Memory B cell (primary cell): ENCODE data around the gene C4orf46.
A peak's percentile ranks its signal among the peaks of the same experiment; 100 is the strongest.
"Not testable (repeated sequence)": the region's sequence is repeated elsewhere in the genome, so short reads cannot be mapped to it uniquely, and the experiment has no call there.

Experiments
- ATAC-seq: fragments of 150-1000 bp; cut with Tn5 transposase; 2 replicates; pipeline ENCODE4 v1.10.0; 2021; ENCODE audit warnings: low read depth, mild to moderate bottlenecking, moderate library complexity
- DNase-seq, 2 donors: peaks; one replicate each; pipeline ENCODE4 v3.0.0; 2022; ENCODE audit warnings: low spot score in 2 of 2
- H3K27ac Mint-ChIP-seq: one replicate; pipeline ENCODE4 v1.8.0; 2022; ENCODE audit warnings: mild to moderate bottlenecking, moderate library complexity, mixed read lengths
- H3K27me3 Mint-ChIP-seq: one replicate; pipeline ENCODE4 v1.8.0; 2022; ENCODE audit warnings: mixed read lengths
- H3K36me3 Mint-ChIP-seq: one replicate; pipeline ENCODE4 v1.8.0; 2022; ENCODE audit warnings: mild to moderate bottlenecking, mixed read lengths
- H3K4me1 Mint-ChIP-seq: one replicate; pipeline ENCODE4 v1.8.0; 2022; ENCODE audit warnings: mixed read lengths
- H3K4me3 Mint-ChIP-seq: one replicate; pipeline ENCODE4 v1.8.0; 2022; ENCODE audit warnings: mild to moderate bottlenecking, moderate library complexity, mixed read lengths
- H3K9me3 Mint-ChIP-seq: one replicate; pipeline ENCODE4 v1.8.0; 2022; ENCODE audit warnings: mixed read lengths

Gene C4orf46

DNA sequence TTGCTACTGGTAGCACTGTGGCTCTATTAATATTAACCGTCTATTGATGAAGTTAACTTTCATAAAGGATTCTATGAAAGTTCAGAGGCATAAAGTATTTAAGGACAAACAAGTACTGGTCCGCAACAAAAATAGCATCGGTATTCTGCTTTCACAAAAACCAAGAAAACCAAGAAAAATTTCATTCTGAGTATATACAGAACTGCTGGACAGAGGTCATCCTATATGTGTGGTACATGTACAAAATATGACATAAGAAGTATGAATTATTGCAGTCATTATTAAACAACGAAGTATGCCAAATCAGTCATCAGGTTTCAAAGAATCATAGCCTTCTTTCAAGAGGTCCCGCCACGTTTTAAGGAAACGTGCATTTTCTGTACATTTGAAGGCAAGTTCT, 2.4 kb downstream of the C4orf46 start:
- Mint-ChIP-seq H3K4me3 (no peak overlapping the region), H3K27me3 (no peaks in the 10 kb centered on the region)

DNA sequence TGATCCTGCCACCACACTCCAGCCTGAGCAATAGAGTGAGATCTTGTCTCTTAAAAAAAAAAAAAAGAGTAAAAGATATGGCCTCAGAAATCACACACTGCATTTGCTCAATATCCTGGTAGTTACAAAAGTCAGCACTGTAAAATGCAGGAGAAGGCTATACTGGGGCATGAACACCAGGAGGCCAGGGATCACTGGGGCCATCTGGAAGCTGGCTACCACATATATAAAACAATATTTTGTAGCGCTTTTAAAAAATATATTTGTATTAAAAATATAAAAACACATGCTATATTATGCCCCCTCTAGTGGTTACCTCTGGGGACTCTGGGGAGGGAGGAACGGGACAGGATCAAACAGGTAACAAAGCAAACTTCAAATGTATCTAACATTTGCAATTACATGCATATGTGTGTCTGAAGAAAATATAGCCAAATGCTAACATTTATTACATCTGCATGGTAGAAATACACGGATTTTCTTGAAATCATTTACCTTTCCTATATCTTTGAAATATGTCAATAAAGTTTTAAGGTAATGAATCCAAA, 4.0 kb downstream of the C4orf46 start:
- Mint-ChIP-seq H3K9me3 (no peaks in the 10 kb centered on the region), H3K27me3 (no peaks in the 10 kb centered on the region), H3K4me1 (peaks cover 12% of the 10 kb centered on the region), H3K4me3 (no peak overlapping the region), H3K36me3 (no peaks in the 10 kb centered on the region), H3K27ac (no peak overlapping the region)
- DNase-seq, result peak; percentile 7 to 13
- no peak for ATAC-seq

More for the DNA sequence above, 2.4 kb downstream of the C4orf46 start:
- no peak overlapping the region for H3K27ac Mint-ChIP-seq
- H3K36me3 Mint-ChIP-seq, result no peaks in the 10 kb centered on the region
- ATAC-seq (no peak), DNase-seq (no peak)
- H3K9me3 Mint-ChIP-seq, result no peaks in the 10 kb centered on the region
- peaks cover 9% of the 10 kb centered on the region for H3K4me1 Mint-ChIP-seq

DNA sequence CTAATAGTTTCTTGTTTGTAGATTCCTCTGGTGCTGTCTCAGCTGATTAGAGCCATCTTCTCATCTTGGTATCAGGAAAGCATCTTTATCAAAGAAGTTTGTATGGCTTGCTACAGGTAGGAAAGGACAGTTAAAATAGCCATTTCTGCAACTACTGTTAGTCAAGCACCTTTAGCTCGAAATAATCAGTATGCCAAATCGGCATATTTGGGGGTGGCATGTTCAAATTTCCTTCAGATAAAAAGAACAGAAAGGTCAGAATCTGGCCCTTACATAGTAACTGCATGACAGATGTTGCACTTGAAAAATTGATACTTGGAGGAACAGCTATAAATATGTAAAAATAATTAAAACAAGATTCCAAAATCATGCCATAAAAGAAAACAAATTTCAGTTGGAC, 4.8 kb downstream of the C4orf46 start:
- H3K27me3 Mint-ChIP-seq, result no peaks in the 10 kb centered on the region
- DNase-seq, result no peak
- H3K36me3 Mint-ChIP-seq, result no peaks in the 10 kb centered on the region

DNA sequence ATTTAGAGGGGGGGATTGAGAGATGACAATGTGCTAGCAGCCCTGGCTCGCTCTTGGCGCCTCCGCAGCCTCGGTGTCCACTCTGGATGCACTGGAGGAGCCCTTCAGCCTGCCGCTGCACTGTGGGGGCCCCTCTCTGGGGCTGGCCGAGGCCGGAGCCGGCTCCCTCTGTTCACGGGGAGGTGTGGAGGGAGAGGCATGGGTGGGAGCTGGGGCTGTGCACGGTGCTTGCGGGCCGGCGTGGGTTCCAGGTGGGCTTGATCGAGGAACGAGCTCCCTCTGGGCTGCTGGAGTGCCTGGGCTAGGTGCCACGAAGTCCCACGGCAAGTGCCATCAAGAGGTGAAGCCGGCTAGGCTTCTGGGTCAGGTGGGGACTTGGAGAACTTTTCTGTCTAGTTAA, 6.9 kb downstream of the C4orf46 start:
- no peak for DNase-seq
- Mint-ChIP-seq H3K27ac (no peak overlapping the region), H3K9me3 (no peaks in the 10 kb centered on the region), H3K4me1 (peaks cover 3% of the 10 kb centered on the region), H3K36me3 (no peaks in the 10 kb centered on the region), H3K4me3 (no peak overlapping the region), H3K27me3 (no peaks in the 10 kb centered on the region)
- ATAC-seq, result no peak

More for the DNA sequence above, 4.8 kb downstream of the C4orf46 start:
- peaks cover 9% of the 10 kb centered on the region for H3K4me1 Mint-ChIP-seq
- ATAC-seq, result no peak
- no peaks in the 10 kb centered on the region for H3K9me3 Mint-ChIP-seq
- H3K27ac Mint-ChIP-seq, result no peak overlapping the region
- H3K4me3 Mint-ChIP-seq, result no peak overlapping the region

GRCh38 chr4:158663707-158664625, 7.7 kb downstream of the C4orf46 start:
- not testable (repeated sequence) for H3K4me3 Mint-ChIP-seq

DNA sequence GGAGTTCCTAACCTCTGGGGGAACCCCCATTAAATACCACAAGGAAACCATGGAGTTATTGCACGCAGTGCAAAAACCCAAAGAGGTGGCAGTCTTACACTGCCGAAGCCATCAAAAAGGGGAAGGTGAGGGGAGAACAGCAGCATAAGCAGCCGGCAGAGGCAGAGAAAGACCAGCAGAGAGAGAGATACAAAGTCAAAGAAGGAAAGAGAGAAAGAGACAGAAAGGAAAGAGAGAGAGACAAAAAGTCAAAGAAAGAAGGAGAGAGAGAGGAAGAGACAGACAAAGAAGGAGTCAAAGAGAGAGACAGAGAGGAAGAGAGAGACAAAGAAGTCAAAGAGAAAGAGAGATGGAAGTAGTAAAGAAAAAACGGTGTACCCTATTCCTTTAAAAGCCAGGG, 8.4 kb downstream of the C4orf46 start:
- not testable (repeated sequence) for DNase-seq, H3K36me3 Mint-ChIP-seq, H3K4me1 Mint-ChIP-seq, H3K27ac Mint-ChIP-seq, ATAC-seq, H3K9me3 Mint-ChIP-seq, H3K27me3 Mint-ChIP-seq, H3K4me3 Mint-ChIP-seq

More at GRCh38 chr4:158663707-158664625, 7.7 kb downstream of the C4orf46 start:
- DNase-seq, H3K9me3 Mint-ChIP-seq, ATAC-seq, H3K27ac Mint-ChIP-seq, H3K4me1 Mint-ChIP-seq, H3K36me3 Mint-ChIP-seq, H3K27me3 Mint-ChIP-seq: not testable (repeated sequence)

DNA sequence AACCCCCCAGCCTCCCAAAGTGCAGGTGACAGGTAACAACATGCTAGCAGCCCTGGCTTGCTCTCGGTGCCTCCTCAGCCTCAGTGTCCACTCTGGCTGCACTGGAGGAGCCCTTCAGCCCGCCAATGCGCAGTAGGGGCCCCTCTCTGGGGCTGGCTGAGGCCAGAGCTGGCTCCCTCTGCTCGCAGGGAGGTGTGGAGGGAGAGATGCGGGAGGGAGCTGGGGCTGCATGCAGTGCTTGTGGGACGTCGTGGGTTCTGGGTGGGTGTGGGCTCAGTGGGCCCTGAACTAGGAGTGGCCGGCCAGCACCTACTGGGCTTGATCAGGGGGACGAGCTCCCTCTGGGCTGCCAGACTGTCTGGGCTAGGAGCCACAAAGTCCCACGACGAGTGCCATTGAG, 14.4 kb downstream of the C4orf46 start:
- Mint-ChIP-seq H3K27ac (no peak overlapping the region), H3K27me3 (peaks cover 8% of the 10 kb centered on the region), H3K9me3 (no peaks in the 10 kb centered on the region), H3K36me3 (no peaks in the 10 kb centered on the region), H3K4me1 (peaks cover 3% of the 10 kb centered on the region), H3K4me3 (no peak overlapping the region)
- ATAC-seq (no peak), DNase-seq (no peak)

- Mint-ChIP-seq H3K36me3 (no peaks in the 10 kb centered on the region), H3K9me3 (no peaks in the 10 kb centered on the region), H3K27ac (no peak overlapping the region), H3K4me3 (no peak overlapping the region), H3K4me1 (peaks cover 3% of the 10 kb centered on the region), H3K27me3 (peaks cover 8% of the 10 kb centered on the region)
- ATAC-seq (no peak), DNase-seq (no peak)
Observed at GRCh38 chr4:158656439-158656838, 15.2 kb downstream of the C4orf46 start.

- Mint-ChIP-seq H3K4me1 (peaks cover 3% of the 10 kb centered on the region), H3K4me3 (no peak overlapping the region), H3K27me3 (peaks cover 5% of the 10 kb centered on the region), H3K27ac (no peak overlapping the region), H3K36me3 (no peaks in the 10 kb centered on the region), H3K9me3 (no peaks in the 10 kb centered on the region)
- no peak for DNase-seq
- ATAC-seq, result no peak
Observed at GRCh38 chr4:158652920-158653319, 18.8 kb downstream of the C4orf46 start.

GRCh38 chr4:158649111-158649680, 22.5 kb downstream of the C4orf46 start:
- Mint-ChIP-seq H3K4me3 (no peak overlapping the region), H3K9me3 (no peaks in the 10 kb centered on the region), H3K36me3 (no peaks in the 10 kb centered on the region), H3K27ac (no peak overlapping the region), H3K4me1 (peaks cover 3% of the 10 kb centered on the region), H3K27me3 (peaks cover 8% of the 10 kb centered on the region)
- ATAC-seq, result no peak
- no peak for DNase-seq

DNA sequence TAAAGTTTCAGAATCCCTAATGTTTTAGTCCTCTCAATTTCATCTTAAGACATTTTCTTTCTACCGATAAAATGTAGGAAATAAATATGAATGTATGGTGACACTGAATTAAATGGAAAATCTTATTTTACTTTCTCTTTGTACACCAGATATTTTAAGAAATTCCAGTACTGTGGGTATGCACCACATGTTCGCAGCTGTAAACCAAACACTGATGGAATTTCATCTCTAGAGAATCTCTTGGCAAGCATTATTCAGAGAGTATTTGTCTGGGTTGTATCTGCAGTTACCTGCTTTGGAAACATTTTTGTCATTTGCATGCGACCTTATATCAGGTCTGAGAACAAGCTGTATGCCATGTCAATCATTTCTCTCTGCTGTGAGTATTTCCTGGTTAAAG, 26.9 kb downstream of the C4orf46 start:
- peaks cover 1% of the 10 kb centered on the region for H3K9me3 Mint-ChIP-seq
- peaks cover 9% of the 10 kb centered on the region for H3K27me3 Mint-ChIP-seq
- H3K36me3 Mint-ChIP-seq, result no peaks in the 10 kb centered on the region
- no peak overlapping the region for H3K27ac Mint-ChIP-seq
- no peaks in the 10 kb centered on the region for H3K4me1 Mint-ChIP-seq
- H3K4me3 Mint-ChIP-seq, result no peak overlapping the region
- ATAC-seq, result no peak
- DNase-seq, result no peak

- H3K9me3 Mint-ChIP-seq, result peaks cover 1% of the 10 kb centered on the region
- H3K4me3 Mint-ChIP-seq, result no peak overlapping the region
- ATAC-seq (no peak), DNase-seq (no peak)
- H3K36me3 Mint-ChIP-seq, result no peaks in the 10 kb centered on the region
- peaks cover 9% of the 10 kb centered on the region for H3K27me3 Mint-ChIP-seq
- no peak overlapping the region for H3K27ac Mint-ChIP-seq
- H3K4me1 Mint-ChIP-seq, result no peaks in the 10 kb centered on the region
Observed at GRCh38 chr4:158644356-158644755, 27.3 kb downstream of the C4orf46 start.

GRCh38 chr4:158636619-158637018, 35.1 kb downstream of the C4orf46 start:
- H3K36me3 Mint-ChIP-seq, result no peaks in the 10 kb centered on the region
- no peak overlapping the region for H3K27ac Mint-ChIP-seq
- no peak overlapping the region for H3K4me3 Mint-ChIP-seq
- H3K9me3 Mint-ChIP-seq, result no peaks in the 10 kb centered on the region
- peaks cover 8% of the 10 kb centered on the region for H3K27me3 Mint-ChIP-seq
- no peak for DNase-seq
- ATAC-seq, result no peak
- no peaks in the 10 kb centered on the region for H3K4me1 Mint-ChIP-seq

GRCh38 chr4:158630893-158631292, 40.8 kb downstream of the C4orf46 start:
- no peaks in the 10 kb centered on the region for H3K9me3 Mint-ChIP-seq
- ATAC-seq (no peak), DNase-seq (no peak)
- H3K4me3 Mint-ChIP-seq, result no peak overlapping the region
- no peaks in the 10 kb centered on the region for H3K4me1 Mint-ChIP-seq
- H3K27me3 Mint-ChIP-seq, result peaks cover 5% of the 10 kb centered on the region
- H3K36me3 Mint-ChIP-seq, result no peaks in the 10 kb centered on the region
- no peak overlapping the region for H3K27ac Mint-ChIP-seq
